HL-60 (cell line): Measurements from ENCODE around the gene KLKB1.
A peak's percentile ranks its signal among the peaks of the same experiment; 100 is the strongest.

ENCODE experiments used
- DNase-seq, 2 experiments: peaks; one replicate each; pipeline ENCODE4 v3.0.0-alpha.2; 2010 to 2020; ENCODE audit warnings: low read depth in 1 of 2, low spot score in 1 of 2
- H3K27ac ChIP-seq: fragments of 250-450 bp; sonication (Bioruptor Pico); replicated peaks from 2 replicates; pipeline ENCODE4 v1.5.1; 2020; ENCODE audit warnings: mild to moderate bottlenecking, moderate library complexity
- H3K27me3 ChIP-seq: fragments of 250-450 bp; sonication (Bioruptor Pico); 2 replicates; pipeline ENCODE4 v1.5.1; 2021; ENCODE audit warnings: mild to moderate bottlenecking, moderate library complexity; ENCODE audit not compliant: insufficient read depth, poor library complexity, severe bottlenecking
- H3K4me3 ChIP-seq: replicated peaks from 2 replicates; pipeline ENCODE4 v1.5.1; 2011; ENCODE audit warnings: mild to moderate bottlenecking, control low read depth, low read length; ENCODE audit not compliant: insufficient read depth
- CTCF ChIP-seq: IDR thresholded peaks from one replicate; pipeline ENCODE4 v1.5.1; 2011; ENCODE audit warnings: low read length, control low read depth, inconsistent platforms; ENCODE audit not compliant: insufficient read depth
- GABPA ChIP-seq: IDR thresholded peaks from 2 replicates; pipeline ENCODE4 v1.6.1; 2012; ENCODE audit warnings: low read depth
- POLR2AphosphoS5 ChIP-seq: IDR thresholded peaks from 2 replicates; pipeline ENCODE4 v1.6.1; 2012; ENCODE audit warnings: low read depth
- SPI1 ChIP-seq: IDR thresholded peaks from 2 replicates; pipeline ENCODE4 v1.6.1; 2012; ENCODE audit warnings: low read depth, mild to moderate bottlenecking, borderline replicate concordance
- TF ChIP-seq, protein P1 (sequence below): IDR thresholded peaks from 2 replicates; pipeline ENCODE4 v1.6.1; 2012; ENCODE audit warnings: low read depth; ENCODE audit not compliant: insufficient replicate concordance

Gene KLKB1

DNA sequence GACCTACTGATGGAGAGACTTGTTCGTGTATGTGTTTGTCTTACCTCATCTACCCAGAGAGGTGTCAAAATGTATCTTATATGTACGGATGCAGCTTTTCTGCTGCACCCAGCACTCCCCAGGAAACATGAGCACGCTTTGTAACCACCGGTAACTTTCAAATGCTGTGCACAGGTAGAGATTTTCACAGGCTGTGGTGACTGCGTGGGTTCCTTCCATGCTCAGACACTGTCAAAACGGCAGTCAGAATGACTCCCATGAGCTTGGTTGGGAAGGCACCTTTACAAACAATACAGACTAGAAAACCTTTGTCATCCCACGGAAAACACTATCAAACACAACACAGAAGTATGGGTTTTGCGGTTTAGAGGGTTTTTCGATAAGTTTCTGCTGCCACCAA is 66.9 kb downstream of the KLKB1 start:
- no peak overlapping the region for H3K4me3 ChIP-seq
- peaks cover 2% of the 10 kb centered on the region for H3K27me3 ChIP-seq
- H3K27ac ChIP-seq = no peak overlapping the region
- DNase-seq = no peak
- TF ChIP-seq SPI1 (no peak), CTCF (no peak), POLR2AphosphoS5 (no peak), GABPA (no peak)
- TF ChIP-seq, protein P1, sequence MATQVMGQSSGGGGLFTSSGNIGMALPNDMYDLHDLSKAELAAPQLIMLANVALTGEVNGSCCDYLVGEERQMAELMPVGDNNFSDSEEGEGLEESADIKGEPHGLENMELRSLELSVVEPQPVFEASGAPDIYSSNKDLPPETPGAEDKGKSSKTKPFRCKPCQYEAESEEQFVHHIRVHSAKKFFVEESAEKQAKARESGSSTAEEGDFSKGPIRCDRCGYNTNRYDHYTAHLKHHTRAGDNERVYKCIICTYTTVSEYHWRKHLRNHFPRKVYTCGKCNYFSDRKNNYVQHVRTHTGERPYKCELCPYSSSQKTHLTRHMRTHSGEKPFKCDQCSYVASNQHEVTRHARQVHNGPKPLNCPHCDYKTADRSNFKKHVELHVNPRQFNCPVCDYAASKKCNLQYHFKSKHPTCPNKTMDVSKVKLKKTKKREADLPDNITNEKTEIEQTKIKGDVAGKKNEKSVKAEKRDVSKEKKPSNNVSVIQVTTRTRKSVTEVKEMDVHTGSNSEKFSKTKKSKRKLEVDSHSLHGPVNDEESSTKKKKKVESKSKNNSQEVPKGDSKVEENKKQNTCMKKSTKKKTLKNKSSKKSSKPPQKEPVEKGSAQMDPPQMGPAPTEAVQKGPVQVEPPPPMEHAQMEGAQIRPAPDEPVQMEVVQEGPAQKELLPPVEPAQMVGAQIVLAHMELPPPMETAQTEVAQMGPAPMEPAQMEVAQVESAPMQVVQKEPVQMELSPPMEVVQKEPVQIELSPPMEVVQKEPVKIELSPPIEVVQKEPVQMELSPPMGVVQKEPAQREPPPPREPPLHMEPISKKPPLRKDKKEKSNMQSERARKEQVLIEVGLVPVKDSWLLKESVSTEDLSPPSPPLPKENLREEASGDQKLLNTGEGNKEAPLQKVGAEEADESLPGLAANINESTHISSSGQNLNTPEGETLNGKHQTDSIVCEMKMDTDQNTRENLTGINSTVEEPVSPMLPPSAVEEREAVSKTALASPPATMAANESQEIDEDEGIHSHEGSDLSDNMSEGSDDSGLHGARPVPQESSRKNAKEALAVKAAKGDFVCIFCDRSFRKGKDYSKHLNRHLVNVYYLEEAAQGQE = no peak

DNA sequence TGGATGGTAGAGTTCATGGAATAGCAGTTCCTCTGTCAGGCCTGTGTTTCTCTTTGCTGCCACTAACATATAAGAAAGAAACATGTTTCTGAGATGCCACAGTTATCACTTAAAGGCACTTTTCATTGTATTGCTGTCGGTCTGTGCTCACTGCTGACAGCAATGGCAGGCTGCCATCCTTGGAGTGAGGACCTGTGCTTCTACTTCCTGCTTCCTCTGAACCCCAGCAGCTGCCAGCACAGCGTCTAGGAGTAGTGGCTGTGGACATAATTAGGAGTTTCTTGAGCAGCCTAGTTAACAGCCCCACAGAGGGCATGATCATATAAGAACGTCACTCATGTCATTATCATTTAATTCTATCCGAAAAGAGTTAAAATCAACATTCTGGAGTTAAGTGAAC is 69.2 kb downstream of the KLKB1 start:
- TF ChIP-seq, protein P1 = no peak
- TF ChIP-seq GABPA = no peak
- TF ChIP-seq SPI1 = no peak
- TF ChIP-seq CTCF = no peak
- no peak for TF ChIP-seq POLR2AphosphoS5
- no peak for DNase-seq
- Histone ChIP-seq H3K27ac (no peak overlapping the region), H3K4me3 (no peak overlapping the region), H3K27me3 (peaks cover 2% of the 10 kb centered on the region)

GRCh38 chr4:186297013-186297645 is 69.8 kb downstream of the KLKB1 start:
- no peak for TF ChIP-seq GABPA
- no peak for TF ChIP-seq SPI1
- TF ChIP-seq CTCF = peak; percentile 29
- TF ChIP-seq POLR2AphosphoS5 = no peak
- no peak overlapping the region for H3K4me3 ChIP-seq
- DNase-seq = peak in 1 of 2 experiments; percentile 3
- no peak overlapping the region for H3K27ac ChIP-seq
- H3K27me3 ChIP-seq = peaks cover 2% of the 10 kb centered on the region
